ENCODE data around the gene STN1. TPM values are rescaled to one million over a fixed set of nuclear protein-coding genes. Genes with fewer than 3 reads are reported as not detected.

The STN1 gene
- total and polyA plus RNA-seq, 10 of the 15 experiments (the other 5 are each of a cell fraction or from before 2014, with no cell fraction given) = 22.2 to 31.8 (median 28.5) TPM

DNA sequence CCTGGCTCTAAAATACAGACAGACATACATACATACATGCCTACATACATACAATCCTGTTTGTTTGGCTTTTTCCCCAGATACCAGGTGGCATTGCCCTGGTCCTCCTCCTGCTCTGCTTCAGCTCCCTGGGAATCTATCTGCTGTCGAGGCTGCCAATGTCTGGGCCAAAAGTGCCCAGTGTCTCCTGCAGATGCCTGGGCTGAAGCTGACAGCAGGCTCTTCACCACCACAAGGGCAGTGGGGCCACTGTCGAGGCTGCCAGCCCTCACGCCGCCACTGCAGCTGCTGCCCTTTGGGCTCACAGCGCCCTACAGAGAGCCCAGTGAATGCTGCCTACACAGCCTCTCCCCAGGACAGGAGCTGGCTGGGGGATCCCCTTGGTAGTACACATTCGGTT lies 18.0 kb upstream of the STN1 start:
- WGBS (ENCODE audit: insufficient coverage, insufficient replicate concordance, low lambda C conversion rate, missing lambda C conversion rate) = 46% methylated on average over 6 of the region's 6 CpGs
- intact Hi-C loops (cut with micrococcal nuclease; ENCODE audit: unreplicated experiment) = no loop called here
- FAIRE-seq (no peak), DNase-seq (ENCODE audit: low read depth, low spot score) (no peak), ATAC-seq (peak; percentile 47)
- SMC1A ChIA-PET (ENCODE audit: uncharacterized antibody, unreplicated experiment) = interaction anchor here (1.0 kb wide), 1 partner anchor 14 kb away, joined by 3 read pairs; no protein-coding TSS in a partner anchor
- POLR2A ChIA-PET = interaction anchor here (0.6 kb wide), 1 partner anchor 229 kb away, joined by 3 read pairs; no protein-coding TSS in a partner anchor
- Histone ChIP-seq H3K36me3 (ENCODE audit: control insufficient read depth in 2 of 2, insufficient read depth in 2 of 2, low read length in 1 of 2) (no peaks in the 10 kb centered on the region), H3K9ac (ENCODE audit: control insufficient read depth, insufficient read depth, low read length) (no peak overlapping the region), H3K4me3 (no peak overlapping the region), H3K27ac (ENCODE audit: control insufficient read depth, insufficient read depth) (no peak overlapping the region), H3K27me3 (replicated peaks in 1 of 2; ENCODE audit: control insufficient read depth in 2 of 2, insufficient read depth in 2 of 2, low read length in 1 of 2) (no peaks in the 10 kb centered on the region), H4K20me1 (ENCODE audit: control insufficient read depth, insufficient read depth) (no peaks in the 10 kb centered on the region), H3K79me2 (ENCODE audit: control insufficient read depth, insufficient read depth, low read length) (no peaks in the 10 kb centered on the region), H3K4me2 (ENCODE audit: control insufficient read depth, insufficient read depth) (no peak overlapping the region), H3K9me3 (replicated peaks; ENCODE audit: control insufficient read depth, insufficient read depth, low read length) (no peaks in the 10 kb centered on the region), H2AFZ (ENCODE audit: control insufficient read depth, low read depth, low read length) (no peak overlapping the region), H3K4me1 (ENCODE audit: control insufficient read depth, insufficient read depth, low read length) (no peaks in the 10 kb centered on the region)
- RAD21 ChIA-PET (ENCODE audit: unreplicated experiment) = interaction anchor here (1.3 kb wide), 1 partner anchor 48 kb away, joined by 4 read pairs; no protein-coding TSS in a partner anchor
- no TSS peak for BruUV-seq (replicated peaks)
- in situ Hi-C loops (cut with MboI) = no loop called here
- CTCF ChIA-PET = interaction anchor here (1.4 to 2.2 kb wide), 3 partner anchors 9 to 203 kb away, joined by 3 to 4 read pairs (median 3); no protein-coding TSS in a partner anchor
- TF ChIP-seq, protein P1, sequence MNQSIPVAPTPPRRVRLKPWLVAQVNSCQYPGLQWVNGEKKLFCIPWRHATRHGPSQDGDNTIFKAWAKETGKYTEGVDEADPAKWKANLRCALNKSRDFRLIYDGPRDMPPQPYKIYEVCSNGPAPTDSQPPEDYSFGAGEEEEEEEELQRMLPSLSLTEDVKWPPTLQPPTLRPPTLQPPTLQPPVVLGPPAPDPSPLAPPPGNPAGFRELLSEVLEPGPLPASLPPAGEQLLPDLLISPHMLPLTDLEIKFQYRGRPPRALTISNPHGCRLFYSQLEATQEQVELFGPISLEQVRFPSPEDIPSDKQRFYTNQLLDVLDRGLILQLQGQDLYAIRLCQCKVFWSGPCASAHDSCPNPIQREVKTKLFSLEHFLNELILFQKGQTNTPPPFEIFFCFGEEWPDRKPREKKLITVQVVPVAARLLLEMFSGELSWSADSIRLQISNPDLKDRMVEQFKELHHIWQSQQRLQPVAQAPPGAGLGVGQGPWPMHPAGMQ (IDR thresholded peaks at IDR 0.05; ENCODE audit: borderline replicate concordance) = no peak
- TF ChIP-seq, protein P2, sequence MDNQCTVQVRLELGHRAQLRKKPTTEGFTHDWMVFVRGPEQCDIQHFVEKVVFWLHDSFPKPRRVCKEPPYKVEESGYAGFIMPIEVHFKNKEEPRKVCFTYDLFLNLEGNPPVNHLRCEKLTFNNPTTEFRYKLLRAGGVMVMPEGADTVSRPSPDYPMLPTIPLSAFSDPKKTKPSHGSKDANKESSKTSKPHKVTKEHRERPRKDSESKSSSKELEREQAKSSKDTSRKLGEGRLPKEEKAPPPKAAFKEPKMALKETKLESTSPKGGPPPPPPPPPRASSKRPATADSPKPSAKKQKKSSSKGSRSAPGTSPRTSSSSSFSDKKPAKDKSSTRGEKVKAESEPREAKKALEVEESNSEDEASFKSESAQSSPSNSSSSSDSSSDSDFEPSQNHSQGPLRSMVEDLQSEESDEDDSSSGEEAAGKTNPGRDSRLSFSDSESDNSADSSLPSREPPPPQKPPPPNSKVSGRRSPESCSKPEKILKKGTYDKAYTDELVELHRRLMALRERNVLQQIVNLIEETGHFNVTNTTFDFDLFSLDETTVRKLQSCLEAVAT (IDR thresholded peaks at IDR 0.05) = no peak
- TF ChIP-seq BRCA1 (IDR thresholded peaks at IDR 0.05; ENCODE audit: low read depth, low read length) (no peak), SPI1 (IDR thresholded peaks at IDR 0.05; ENCODE audit: borderline replicate concordance, insufficient read depth, low read depth, low read length) (no peak), ZNF274 (IDR thresholded peaks at IDR 0.05; ENCODE audit: insufficient read depth, insufficient read length) (no peak), ZNF622 (IDR thresholded peaks at IDR 0.05) (no peak)

Measured in GM12878 (cell line).